OCI-LY1 (cell line): ENCODE results near the gene NECTIN1.

Experiments
- H2AFZ ChIP-seq: fragments of 200-600 bp; sonication (generic), shearing (Covaris generic); 2 replicates; pipeline ENCODE4 v1.6.0; 2014; ENCODE audit warnings: antibody characterized with exemption, mild to moderate bottlenecking, low read length
- H3F3A ChIP-seq: fragments of 200-600 bp; sonication (generic), shearing (Covaris generic); 2 replicates; pipeline ENCODE4 v1.6.0; 2014; ENCODE audit warnings: mild to moderate bottlenecking, antibody characterized with exemption, low read length, moderate library complexity; ENCODE audit not compliant: insufficient read depth
- H3K27ac ChIP-seq: fragments of 200-600 bp; sonication (generic); 2 replicates; pipeline ENCODE4 v1.5.1; 2014; ENCODE audit warnings: low read length, mixed run types, mild to moderate bottlenecking, low read depth; ENCODE audit not compliant: poor library complexity, severe bottlenecking
- H3K27me3 ChIP-seq: fragments of 200-600 bp; sonication (generic); 2 replicates; pipeline ENCODE4 v1.6.0; 2014; ENCODE audit warnings: antibody characterized with exemption, mild to moderate bottlenecking, low read length, moderate library complexity; ENCODE audit not compliant: insufficient read depth
- H3K36me3 ChIP-seq: fragments of 200-600 bp; sonication (generic); 2 replicates; pipeline ENCODE4 v1.6.1; 2014; ENCODE audit warnings: mild to moderate bottlenecking, antibody characterized with exemption, low read length, moderate library complexity, mixed read lengths; ENCODE audit not compliant: insufficient read depth
- H3K4me1 ChIP-seq: fragments of 200-600 bp; sonication (generic); 2 replicates; pipeline ENCODE4 v1.5.1; 2014; ENCODE audit warnings: mild to moderate bottlenecking, low read length, moderate library complexity; ENCODE audit not compliant: insufficient read depth, severe bottlenecking
- H3K4me2 ChIP-seq: fragments of 200-600 bp; sonication (generic), shearing (Covaris generic); 2 replicates; pipeline ENCODE4 v1.6.1; 2014; ENCODE audit warnings: low read length
- H3K4me3 ChIP-seq: fragments of 200-600 bp; sonication (generic); 2 replicates; pipeline ENCODE4 v1.5.1; 2014; ENCODE audit warnings: low read length, low read depth, mild to moderate bottlenecking, mixed read lengths; ENCODE audit not compliant: poor library complexity, severe bottlenecking
- H3K79me2 ChIP-seq: fragments of 200-600 bp; shearing (Covaris generic); 2 replicates; pipeline ENCODE4 v1.6.1; 2016; ENCODE audit warnings: mixed run types, low read length, mixed read lengths; ENCODE audit not compliant: insufficient read depth
- H3K9ac ChIP-seq: fragments of 200-600 bp; sonication (generic), shearing (Covaris generic); 2 replicates; pipeline ENCODE4 v1.6.1; 2014; ENCODE audit warnings: mild to moderate bottlenecking, low read length, mixed read lengths
- H3K9me2 ChIP-seq: fragments of 200-600 bp; sonication (generic), shearing (Covaris generic); 2 replicates; pipeline ENCODE4 v1.6.1; 2014; ENCODE audit warnings: low read depth, mild to moderate bottlenecking, low read length, mixed read lengths
- H3K9me3 ChIP-seq: fragments of 200-600 bp; shearing (Covaris generic); 2 replicates; pipeline ENCODE4 v1.6.1; 2014; ENCODE audit warnings: low read length, mixed read lengths
- H4K20me1 ChIP-seq: fragments of 200-600 bp; sonication (generic), shearing (Covaris generic); 2 replicates; pipeline ENCODE4 v1.6.0; 2016; ENCODE audit warnings: mild to moderate bottlenecking, low read length; ENCODE audit not compliant: insufficient read depth
- EZH2 ChIP-seq: fragments of 200-600 bp; sonication (generic), shearing (Covaris generic); IDR thresholded peaks from 2 replicates; pipeline ENCODE4 v1.8.0; 2017; ENCODE audit warnings: borderline replicate concordance, mixed run types, mild to moderate bottlenecking, antibody characterized with exemption, low read length, moderate library complexity, mixed read lengths
- TF ChIP-seq, protein P1 (sequence below): fragments of 200-600 bp; sonication (generic), shearing (Covaris generic); IDR thresholded peaks from 2 replicates; pipeline ENCODE4 v1.5.1; 2017; ENCODE audit warnings: mild to moderate bottlenecking, antibody characterized with exemption, low read length, moderate library complexity, mixed read lengths

Gene NECTIN1

DNA sequence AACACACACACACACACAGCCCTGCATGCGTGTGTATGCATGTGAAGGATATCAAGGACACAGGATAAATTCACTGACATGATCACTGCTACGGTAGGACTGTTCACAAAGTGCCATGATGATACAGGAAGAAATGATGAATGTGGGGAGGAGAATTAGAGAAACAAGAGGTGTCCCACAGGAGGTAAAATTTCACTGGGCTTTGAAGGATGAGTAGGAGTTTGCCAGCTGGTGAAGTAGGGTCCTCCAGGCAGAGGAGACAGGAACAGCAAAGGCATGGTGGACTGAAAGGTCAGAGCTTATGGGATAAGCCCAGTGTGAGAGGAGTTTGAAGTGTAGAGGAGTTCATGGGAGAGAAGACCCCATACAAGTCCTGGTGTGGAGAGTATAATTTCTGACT, 18.6 kb downstream of the NECTIN1 start:
- H3K4me1 ChIP-seq: no peaks in the 10 kb centered on the region

DNA sequence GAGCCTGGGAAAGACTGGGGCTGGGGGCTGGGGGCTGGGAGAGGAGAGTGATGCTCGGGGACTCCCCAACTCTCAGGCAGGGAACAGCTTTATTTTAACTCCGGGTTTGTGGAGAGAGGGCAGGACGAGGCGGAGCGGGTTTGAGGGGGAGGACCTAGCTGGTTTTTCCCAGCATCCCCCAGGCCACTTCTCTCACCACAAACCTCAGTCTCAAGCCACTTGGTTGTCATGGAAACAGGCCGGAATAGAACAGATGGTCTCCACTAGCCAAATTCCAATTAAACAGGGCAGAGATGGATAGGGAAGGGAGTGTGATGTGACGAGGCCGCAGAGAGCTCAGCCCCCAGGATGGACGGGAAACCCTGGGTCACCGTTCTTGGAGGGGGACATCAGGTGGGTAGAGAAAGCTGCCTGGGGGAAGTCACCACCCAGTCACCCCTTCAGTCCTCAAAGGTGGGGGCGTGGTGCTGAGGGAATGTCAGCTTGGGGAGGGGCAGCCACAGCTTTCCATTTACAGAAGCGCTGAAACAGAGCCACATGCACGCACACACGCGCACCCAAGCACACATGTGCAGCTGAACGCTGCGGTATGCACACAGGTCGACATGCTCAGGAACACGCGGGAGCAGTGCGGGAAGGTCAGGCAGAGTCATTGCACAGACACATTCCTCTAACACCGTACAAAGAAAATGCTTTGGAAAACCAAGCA, 19.2 kb downstream of the NECTIN1 start:
- Histone ChIP-seq H3K27ac (no peak overlapping the region), H3K4me2 (no peak overlapping the region), H3K4me1 (no peaks in the 10 kb centered on the region), H3K27me3 (no peaks in the 10 kb centered on the region), H3K9ac (no peak overlapping the region), H3K9me2 (no peaks in the 10 kb centered on the region), H3F3A (no peaks in the 10 kb centered on the region), H3K9me3 (no peaks in the 10 kb centered on the region), H3K4me3 (no peak overlapping the region), H2AFZ (no peak overlapping the region), H3K36me3 (no peaks in the 10 kb centered on the region), H3K79me2 (no peaks in the 10 kb centered on the region), H4K20me1 (no peaks in the 10 kb centered on the region)
- no peak for TF ChIP-seq EZH2

More for the DNA sequence above, 18.6 kb downstream of the NECTIN1 start:
- Histone ChIP-seq H3K27ac (no peak overlapping the region), H3K4me3 (no peak overlapping the region), H3K36me3 (no peaks in the 10 kb centered on the region), H4K20me1 (no peaks in the 10 kb centered on the region), H3K4me2 (no peak overlapping the region), H3F3A (no peaks in the 10 kb centered on the region), H3K79me2 (no peaks in the 10 kb centered on the region), H3K9me2 (no peaks in the 10 kb centered on the region), H3K27me3 (no peaks in the 10 kb centered on the region), H2AFZ (no peak overlapping the region), H3K9me3 (no peaks in the 10 kb centered on the region), H3K9ac (no peak overlapping the region)
- TF ChIP-seq, protein P1, sequence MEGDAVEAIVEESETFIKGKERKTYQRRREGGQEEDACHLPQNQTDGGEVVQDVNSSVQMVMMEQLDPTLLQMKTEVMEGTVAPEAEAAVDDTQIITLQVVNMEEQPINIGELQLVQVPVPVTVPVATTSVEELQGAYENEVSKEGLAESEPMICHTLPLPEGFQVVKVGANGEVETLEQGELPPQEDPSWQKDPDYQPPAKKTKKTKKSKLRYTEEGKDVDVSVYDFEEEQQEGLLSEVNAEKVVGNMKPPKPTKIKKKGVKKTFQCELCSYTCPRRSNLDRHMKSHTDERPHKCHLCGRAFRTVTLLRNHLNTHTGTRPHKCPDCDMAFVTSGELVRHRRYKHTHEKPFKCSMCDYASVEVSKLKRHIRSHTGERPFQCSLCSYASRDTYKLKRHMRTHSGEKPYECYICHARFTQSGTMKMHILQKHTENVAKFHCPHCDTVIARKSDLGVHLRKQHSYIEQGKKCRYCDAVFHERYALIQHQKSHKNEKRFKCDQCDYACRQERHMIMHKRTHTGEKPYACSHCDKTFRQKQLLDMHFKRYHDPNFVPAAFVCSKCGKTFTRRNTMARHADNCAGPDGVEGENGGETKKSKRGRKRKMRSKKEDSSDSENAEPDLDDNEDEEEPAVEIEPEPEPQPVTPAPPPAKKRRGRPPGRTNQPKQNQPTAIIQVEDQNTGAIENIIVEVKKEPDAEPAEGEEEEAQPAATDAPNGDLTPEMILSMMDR: no peak
- no peak for TF ChIP-seq EZH2

- Histone ChIP-seq H4K20me1 (no peaks in the 10 kb centered on the region), H3K4me3 (no peak overlapping the region)
These were observed 19.8 kb downstream of the NECTIN1 start for GRCh38 chr11:119709171-119709570.

More at GRCh38 chr11:119709171-119709570, 19.8 kb downstream of the NECTIN1 start:
- Histone ChIP-seq H3F3A (no peaks in the 10 kb centered on the region), H3K9ac (no peak overlapping the region), H3K9me3 (no peaks in the 10 kb centered on the region), H3K27ac (no peak overlapping the region), H3K4me1 (no peaks in the 10 kb centered on the region), H3K4me2 (no peak overlapping the region), H3K36me3 (no peaks in the 10 kb centered on the region), H3K79me2 (no peaks in the 10 kb centered on the region), H3K27me3 (no peaks in the 10 kb centered on the region), H2AFZ (no peak overlapping the region), H3K9me2 (no peaks in the 10 kb centered on the region)
- TF ChIP-seq EZH2: no peak
- TF ChIP-seq, protein P1: no peak
